Sciatic nerve (tissue), 2 donors: Measurements from ENCODE around the gene CCDC12. TPM values are rescaled to one million over a fixed set of nuclear protein-coding genes. Genes with fewer than 3 reads are reported as not detected.

Source experiments
- ATAC-seq: fragments of 200-7000 bp; cut with Tn5 transposase; one replicate; pipeline ENCODE4 v1.9.1; 2020; ENCODE audit warnings: mild to moderate bottlenecking, moderate library complexity
- DNase-seq: peaks from one replicate; pipeline ENCODE4 v3.0.0-alpha.2; 2020; ENCODE audit warnings: low spot score
- intact Hi-C: fragments of 100-400 bp; cut with DNase I; formaldehyde crosslinking; loops from one replicate; pipeline ENCODE4 v1.14.2; 2022
- total RNA-seq: library from RNA; stranded (reverse); fragmentation: NEBNext Ultra II Directional; extraction: Animal tissue kit (Norgen Biotek cat#: 25700); gene quantifications from one replicate; pipeline ENCODE4 v1.2.1, GENCODE V29; 2021
- donor health status: DM: no; HTN: no; CAD: no.
- donor health status: DM: no; HTN: no; CAD: no.

The CCDC12 gene
- total RNA-seq, 1 donor from 2014 or later: 40.9 TPM

GRCh38 chr3:46932455-46933225 lies 43.9 kb downstream of the CCDC12 start:
- ATAC-seq (peak; percentile 1), DNase-seq (peak; percentile 55)
- intact Hi-C loops: no loop called here

GRCh38 chr3:46931631-46932331 lies 44.8 kb downstream of the CCDC12 start:
- intact Hi-C loops: no loop called here
- ATAC-seq: peak; percentile 52
- peak; percentile 73 for DNase-seq

GRCh38 chr3:46930945-46931403 lies 45.6 kb downstream of the CCDC12 start:
- intact Hi-C loops: no loop called here

GRCh38 chr3:46930166-46930944 lies 46.2 kb downstream of the CCDC12 start:
- DNase-seq (peak; percentile 52), ATAC-seq (no peak)
- intact Hi-C loops: no loop called here

More at GRCh38 chr3:46930945-46931403, 45.6 kb downstream of the CCDC12 start:
- ATAC-seq (no peak), DNase-seq (peak; percentile 14)

- DNase-seq (peak; percentile 45), ATAC-seq (no peak)
- intact Hi-C loops: no loop called here
Measured at GRCh38 chr3:46929324-46929723, 47.2 kb downstream of the CCDC12 start.

- intact Hi-C loops: no loop called here
- DNase-seq (no peak), ATAC-seq (no peak)
Measured at GRCh38 chr3:46928282-46928681, 48.3 kb downstream of the CCDC12 start.

GRCh38 chr3:46927718-46928073 lies 48.8 kb downstream of the CCDC12 start:
- ATAC-seq (no peak), DNase-seq (peak; percentile 34)
- intact Hi-C loops: no loop called here

- DNase-seq: peak; percentile 54
- ATAC-seq: peak; percentile 14
- intact Hi-C loops: no loop called here
Measured at GRCh38 chr3:46926871-46927717, 49.5 kb downstream of the CCDC12 start.

GRCh38 chr3:46926447-46926846 lies 50.1 kb downstream of the CCDC12 start:
- DNase-seq: peak; percentile 44

GRCh38 chr3:46926039-46926438 lies 50.5 kb downstream of the CCDC12 start:
- peak; percentile 51 for DNase-seq
- intact Hi-C loops: no loop called here

More at GRCh38 chr3:46926447-46926846, 50.1 kb downstream of the CCDC12 start:
- no peak for ATAC-seq
- intact Hi-C loops: no loop called here

GRCh38 chr3:46925585-46925934 lies 51.0 kb downstream of the CCDC12 start:
- intact Hi-C loops: no loop called here
- no peak for DNase-seq
- ATAC-seq: no peak

More at GRCh38 chr3:46926039-46926438, 50.5 kb downstream of the CCDC12 start:
- no peak for ATAC-seq

GRCh38 chr3:46924921-46925584 lies 51.5 kb downstream of the CCDC12 start:
- DNase-seq: peak; percentile 51
- no peak for ATAC-seq
- intact Hi-C loops: no loop called here

- DNase-seq (peak; percentile 56), ATAC-seq (no peak)
- intact Hi-C loops: no loop called here
Measured at GRCh38 chr3:46923559-46924350, 52.8 kb downstream of the CCDC12 start.

GRCh38 chr3:46922871-46923558 lies 53.5 kb downstream of the CCDC12 start:
- ATAC-seq (no peak), DNase-seq (peak; percentile 51)
- intact Hi-C loops: no loop called here

- no peak for ATAC-seq
- peak; percentile 42 for DNase-seq
- intact Hi-C loops: no loop called here
Measured at GRCh38 chr3:46922426-46922825, 54.1 kb downstream of the CCDC12 start.

- DNase-seq: peak; percentile 33
- intact Hi-C loops: no loop called here
- no peak for ATAC-seq
Measured at GRCh38 chr3:46921871-46922271, 54.7 kb downstream of the CCDC12 start.

GRCh38 chr3:46921041-46921440 lies 55.5 kb downstream of the CCDC12 start:
- intact Hi-C loops: no loop called here
- ATAC-seq (no peak), DNase-seq (peak; percentile 28)
